HG03175 (cell line): ENCODE measurements around the gene FBXW8.

Source experiments
- ATAC-seq: cut with Tn5 transposase; IDR thresholded peaks from one replicate; pipeline ENCODE4 v1.9.1; 2021; ENCODE audit warnings: mild to moderate bottlenecking, moderate library complexity; ENCODE audit not compliant: unreplicated experiment

Gene FBXW8

DNA sequence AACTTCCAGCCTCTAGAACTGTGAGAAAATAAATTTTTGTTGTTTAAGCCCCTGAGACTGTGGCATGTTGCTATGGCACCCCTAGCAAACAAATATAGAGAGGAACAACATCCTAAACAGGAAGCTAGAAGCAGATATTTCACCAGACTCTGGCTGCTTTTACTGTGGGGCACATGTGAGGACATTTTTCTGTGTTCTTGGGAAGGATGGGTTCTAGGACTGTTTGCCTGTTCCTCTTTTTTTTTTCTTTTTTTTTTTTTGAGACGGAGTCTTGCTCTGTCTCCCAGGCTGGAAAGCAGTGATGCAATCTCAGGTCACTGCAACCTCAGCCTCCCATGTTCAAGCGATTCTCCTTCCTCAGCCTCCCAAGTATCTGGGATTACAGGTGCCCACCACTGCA is 25.3 kb upstream of the FBXW8 start:
- ATAC-seq = no peak

DNA sequence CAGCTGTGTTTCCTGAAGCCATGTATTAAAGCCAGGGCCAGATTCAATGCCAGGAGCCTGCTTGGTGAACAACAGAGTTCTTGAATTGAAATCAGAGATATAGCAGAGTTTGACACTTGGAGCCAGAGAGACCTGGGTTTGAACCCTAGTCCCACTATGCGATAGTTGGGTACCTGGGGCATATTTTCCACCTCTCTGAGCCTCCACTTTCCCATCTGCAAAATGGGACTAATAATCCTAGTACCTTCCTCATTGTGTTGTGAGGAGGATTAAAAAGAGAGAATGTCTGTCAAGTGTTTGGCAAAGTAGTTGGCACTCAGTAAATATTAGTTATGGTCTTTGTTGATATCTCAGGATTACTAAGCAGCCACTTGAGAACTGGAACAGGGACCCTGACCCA is 23.5 kb upstream of the FBXW8 start:
- no peak for ATAC-seq

DNA sequence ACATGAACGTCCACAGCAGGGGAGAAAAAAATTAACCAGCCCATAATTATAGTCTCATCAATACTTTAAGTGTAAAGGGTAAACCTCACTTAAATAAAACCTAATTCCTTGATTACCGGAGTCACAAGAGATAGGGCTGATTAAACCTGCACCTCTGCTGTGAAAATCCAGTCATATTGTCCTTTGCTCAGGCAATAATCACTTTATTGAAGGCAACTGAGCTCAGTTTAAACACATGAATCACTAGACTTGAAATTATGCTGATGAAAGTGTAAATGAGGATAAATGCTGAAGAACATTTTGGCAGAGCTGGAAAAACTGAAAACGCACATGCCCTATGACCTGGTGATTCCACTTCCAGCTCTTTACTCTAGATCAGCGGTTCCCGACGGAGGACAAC is 22.9 kb upstream of the FBXW8 start:
- ATAC-seq = no peak

- ATAC-seq = no peak
These were observed 20.4 kb upstream of the FBXW8 start for GRCh38 chr12:116890330-116890729.

DNA sequence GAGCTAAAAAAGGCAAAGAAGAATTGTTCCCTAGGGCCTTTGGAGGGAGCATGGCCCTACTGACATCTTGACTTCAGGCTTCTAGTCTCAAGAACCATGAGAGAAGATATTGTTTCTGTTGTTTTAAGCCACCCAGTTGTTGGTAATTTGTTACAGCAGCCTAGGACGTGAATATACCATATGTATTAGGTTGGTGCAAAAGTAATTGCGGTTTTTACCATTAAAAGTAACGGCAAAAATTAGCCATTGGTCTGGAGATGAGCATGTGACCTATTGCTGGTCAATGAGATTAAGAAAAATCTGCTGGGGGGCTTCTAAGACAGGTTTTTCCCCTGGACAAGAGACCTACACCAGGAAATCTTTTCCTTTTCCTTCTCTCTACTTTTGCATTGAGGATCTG is 19.7 kb upstream of the FBXW8 start:
- ATAC-seq = no peak

GRCh38 chr12:116892349-116893140 is 18.2 kb upstream of the FBXW8 start:
- no peak for ATAC-seq

GRCh38 chr12:116894913-116895312 is 15.8 kb upstream of the FBXW8 start:
- no peak for ATAC-seq

DNA sequence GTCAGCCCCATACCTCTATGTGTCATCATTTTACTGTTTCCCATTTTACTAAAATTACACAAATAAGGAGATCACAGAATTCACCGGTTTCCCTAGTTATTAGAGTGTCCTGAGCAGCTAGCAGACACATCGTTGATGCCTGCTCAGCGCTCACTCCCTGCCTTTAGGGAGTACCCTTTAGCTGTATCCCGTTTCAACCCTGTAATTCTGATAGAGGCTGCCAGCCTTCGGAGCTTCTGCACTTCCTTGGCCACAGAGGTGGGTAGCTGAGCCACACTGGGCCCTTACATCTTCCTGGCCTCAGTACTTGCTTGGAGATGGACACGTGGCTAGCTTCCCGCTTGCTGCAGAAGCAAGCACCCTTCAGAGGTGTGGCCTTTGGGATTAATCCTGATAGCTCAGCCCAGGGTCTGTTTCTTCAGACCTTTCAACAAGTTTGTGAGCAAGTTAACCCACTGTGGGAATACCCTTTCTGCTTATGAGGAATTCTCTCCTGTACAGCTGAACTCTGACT is 14.3 kb upstream of the FBXW8 start:
- no peak for ATAC-seq

- no peak for ATAC-seq
These were observed 13.3 kb upstream of the FBXW8 start for GRCh38 chr12:116897476-116897875.

DNA sequence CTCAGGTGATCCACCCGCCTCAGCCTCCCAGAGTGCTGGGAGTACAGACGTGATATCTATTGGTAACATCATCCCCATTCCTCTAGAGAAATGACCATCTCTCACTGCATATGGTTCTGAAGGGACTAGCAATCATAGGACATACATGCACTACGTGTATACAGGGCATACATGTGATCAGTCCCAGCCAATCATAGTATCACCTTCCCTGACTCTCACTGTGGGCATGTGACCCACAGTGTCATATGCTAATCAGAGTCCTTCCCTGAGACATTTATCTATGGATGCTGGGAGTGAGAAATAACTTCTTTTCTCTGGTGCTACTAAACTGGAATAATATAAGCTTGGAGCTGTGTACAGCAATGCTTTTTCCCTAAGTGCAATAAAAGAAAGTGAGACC is 12.1 kb upstream of the FBXW8 start:
- no peak for ATAC-seq

- no peak for ATAC-seq
These were observed 9.1 kb upstream of the FBXW8 start for GRCh38 chr12:116901612-116902011.

GRCh38 chr12:116903818-116904217 is 6.9 kb upstream of the FBXW8 start:
- no peak for ATAC-seq

DNA sequence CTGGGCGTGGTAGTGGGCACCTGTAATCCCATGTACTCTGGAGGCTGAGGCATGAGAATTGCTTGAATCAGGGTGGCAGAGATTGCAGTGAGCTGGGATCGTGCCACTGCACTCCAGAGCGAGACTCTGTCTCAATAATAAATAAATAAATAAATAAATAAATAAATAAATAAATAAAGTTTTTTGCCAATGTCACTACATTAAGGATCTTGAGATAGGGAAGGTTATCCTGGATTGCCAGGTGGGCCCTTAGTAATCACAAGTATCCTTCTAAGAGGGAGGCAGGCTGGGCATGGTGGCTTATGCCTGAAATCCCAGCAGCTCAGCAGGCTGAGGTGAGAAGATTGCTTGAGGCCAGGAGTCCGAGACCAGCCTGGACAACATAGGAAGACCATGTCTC is 4.5 kb upstream of the FBXW8 start:
- no peak for ATAC-seq

GRCh38 chr12:116910280-116910644 is 488 bp upstream of the FBXW8 start:
- ATAC-seq = no peak

DNA sequence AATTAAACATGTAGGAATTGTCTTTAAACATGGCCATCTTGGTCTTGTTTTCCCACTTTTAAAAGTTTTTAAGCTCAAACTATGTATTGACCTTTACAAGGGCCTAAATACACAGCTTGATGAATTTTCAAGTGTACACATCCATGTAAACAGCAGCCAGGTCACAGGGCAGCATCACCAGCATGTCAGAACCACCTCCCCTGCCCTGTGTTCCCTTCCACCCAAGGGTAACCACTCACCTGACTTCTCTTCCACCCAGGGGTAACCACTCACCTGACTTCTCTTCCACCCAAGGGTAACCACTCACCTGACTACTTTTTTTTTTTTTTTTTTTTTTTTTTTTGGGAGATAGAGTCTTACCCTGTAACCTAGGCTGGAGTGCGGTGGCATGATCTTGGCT is 4.6 kb downstream of the FBXW8 start:
- ATAC-seq = no peak

DNA sequence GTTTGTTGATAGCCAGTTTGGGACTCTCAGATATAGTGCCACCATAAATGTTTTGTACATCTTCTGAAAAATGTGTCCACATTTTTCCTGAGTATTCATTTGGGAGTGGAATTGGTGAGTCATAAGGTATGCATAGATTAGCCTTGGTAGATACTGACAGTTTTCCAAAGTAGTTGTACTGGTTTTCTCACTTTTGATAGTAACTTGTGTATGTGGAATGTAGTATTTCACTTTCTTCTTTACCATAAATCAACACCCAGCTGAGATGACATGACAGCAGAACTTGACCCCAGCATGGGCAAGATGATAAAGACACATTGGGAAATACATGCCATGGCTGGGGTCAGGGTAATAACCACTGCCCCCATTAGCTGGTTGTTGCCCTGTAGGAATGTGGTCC is 5.4 kb downstream of the FBXW8 start:
- no peak for ATAC-seq

DNA sequence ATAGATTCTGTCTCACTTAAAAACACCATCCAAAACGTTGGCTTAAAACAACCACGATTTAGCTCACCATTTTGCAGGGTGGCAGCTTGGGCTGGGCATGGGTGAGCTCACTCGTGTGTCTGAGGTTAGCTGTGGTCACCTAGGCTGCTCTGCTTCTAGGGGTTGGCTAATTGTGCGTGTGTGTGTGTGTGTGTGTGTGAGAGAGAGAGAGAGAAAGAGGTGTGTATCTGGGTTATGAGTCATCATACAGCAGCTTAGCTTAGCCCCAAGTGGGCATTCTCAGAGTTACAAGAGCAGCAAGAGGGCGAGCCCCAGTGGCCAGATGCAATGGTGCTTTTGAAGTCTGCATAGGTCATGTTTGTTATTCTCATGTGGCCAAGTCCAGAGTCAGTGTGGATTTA is 6.0 kb downstream of the FBXW8 start:
- ATAC-seq = peak; percentile 96

DNA sequence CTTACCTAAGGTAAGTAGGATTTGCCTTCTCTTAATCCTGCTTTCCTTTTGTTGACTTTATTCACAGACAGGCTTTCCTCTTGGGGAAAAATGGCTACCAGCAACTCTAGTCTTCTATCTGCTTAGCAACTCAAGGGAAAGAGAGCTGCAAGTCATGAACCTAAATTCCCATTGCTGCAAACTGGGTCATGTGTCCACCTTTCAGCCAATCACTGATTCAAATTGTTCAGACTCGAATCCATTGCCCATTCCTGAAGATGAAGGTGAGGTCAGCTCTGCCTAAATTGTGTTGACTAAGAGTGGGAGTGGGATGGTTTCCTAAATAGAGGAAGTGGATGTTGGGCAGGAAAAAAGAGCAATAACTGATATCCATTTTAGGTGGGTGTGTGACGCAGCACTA is 7.7 kb downstream of the FBXW8 start:
- ATAC-seq = no peak

GRCh38 chr12:116919247-116919661 is 8.5 kb downstream of the FBXW8 start:
- no peak for ATAC-seq

GRCh38 chr12:116919706-116920485 is 9.1 kb downstream of the FBXW8 start:
- no peak for ATAC-seq

- no peak for ATAC-seq
These were observed 10.2 kb downstream of the FBXW8 start for GRCh38 chr12:116920939-116921338.

- ATAC-seq = peak; percentile 46
These were observed 11.6 kb downstream of the FBXW8 start for GRCh38 chr12:116922194-116922897.
